H1 (cell line): Measurements from ENCODE around the gene GALNT2.

Experiments
- BCL11A ChIP-seq, 2 experiments: IDR thresholded peaks; one replicate each; pipeline ENCODE4 v1.6.1; 2011; ENCODE audit warnings: low read depth in 2 of 2, low read length in 2 of 2, mild to moderate bottlenecking in 2 of 2
- CBX8 ChIP-seq: fragments of 300-800, 300-1000 bp; sonication (generic); IDR thresholded peaks from 2 replicates; pipeline ENCODE4 v1.7.1; 2016; ENCODE audit warnings: low read depth, low read length, borderline replicate concordance
- CHD2 ChIP-seq: IDR thresholded peaks from 2 replicates; pipeline ENCODE4 v1.6.1; 2012; ENCODE audit warnings: low read length, improper control_type of control experiment
- EGR1 ChIP-seq: IDR thresholded peaks from 2 replicates; pipeline ENCODE4 v1.6.1; 2011; ENCODE audit warnings: low read depth, low read length, borderline replicate concordance
- EZH2 ChIP-seq: fragments of 200-600 bp; sonication (generic); IDR thresholded peaks from 2 replicates; pipeline ENCODE4 v1.7.1; 2012; ENCODE audit warnings: low read depth, mild to moderate bottlenecking, moderate library complexity, low read length, inconsistent platforms; ENCODE audit not compliant: severe bottlenecking
- POLR2A ChIP-seq, 2 experiments: IDR thresholded peaks; 1 replicate in 1 of 2; 2 replicates in 1 of 2; pipeline ENCODE4 v1.6.1; 2011; ENCODE audit warnings: low read depth in 2 of 2, low read length in 2 of 2, mild to moderate bottlenecking in 2 of 2; ENCODE audit errors: control extremely low read depth in 1 of 2
- POLR2AphosphoS5 ChIP-seq: IDR thresholded peaks from 2 replicates; pipeline ENCODE4 v1.6.1; 2011; ENCODE audit warnings: low read depth, low read length
- TF ChIP-seq, protein P1 (sequence below), 3 experiments: IDR thresholded peaks; 1 replicate in 2 of 3; 2 replicates in 1 of 3; pipeline versions ENCODE4 v1.5.1 to v1.6.1; 2011; ENCODE audit warnings: low read length in 3 of 3, mild to moderate bottlenecking in 3 of 3, inconsistent platforms in 2 of 3, low read depth in 1 of 3, moderate library complexity in 1 of 3; ENCODE audit not compliant: insufficient read depth in 1 of 3; ENCODE audit errors: control extremely low read depth in 1 of 3
- TF ChIP-seq, protein P2 (sequence below): IDR thresholded peaks from 2 replicates; pipeline ENCODE4 v1.6.1; 2012; ENCODE audit warnings: inconsistent platforms

DNA sequence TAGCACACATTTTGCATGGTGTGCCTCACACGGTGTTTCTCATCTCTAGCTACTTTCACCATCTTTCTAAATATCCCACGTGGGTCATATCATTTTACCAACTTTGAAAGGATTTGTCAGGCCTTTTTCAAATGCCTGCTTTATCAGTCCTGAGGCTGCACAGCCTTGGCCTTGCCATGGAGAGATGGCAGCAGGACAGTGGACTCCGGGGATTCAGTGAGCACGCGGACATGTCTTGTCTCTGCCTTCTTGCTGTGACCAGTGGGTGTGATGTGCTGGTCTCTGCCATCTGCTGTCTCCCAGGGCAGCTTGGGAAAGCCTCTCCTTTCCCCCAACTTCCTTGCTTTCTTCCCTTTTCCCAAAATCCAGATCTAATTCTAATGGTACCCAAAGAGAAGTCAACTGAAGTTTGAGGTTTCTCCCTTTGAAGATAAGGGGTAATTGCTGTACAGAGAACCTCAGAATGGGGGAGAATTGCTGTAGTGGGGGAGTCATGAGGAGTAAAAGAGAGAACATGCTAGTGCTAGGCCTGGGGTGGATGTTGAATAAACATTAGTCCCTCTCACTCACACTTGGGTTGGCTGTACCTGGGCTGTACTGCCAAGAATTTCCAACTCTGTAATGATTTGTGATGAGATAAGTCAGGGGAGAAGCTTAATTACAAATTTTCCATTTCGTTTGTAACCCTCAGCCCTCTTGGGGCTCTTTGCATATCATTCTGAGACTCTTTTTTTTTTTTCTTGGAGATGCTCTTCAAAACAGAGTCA is 99.5 kb downstream of the GALNT2 start:
- TF ChIP-seq, protein P1, sequence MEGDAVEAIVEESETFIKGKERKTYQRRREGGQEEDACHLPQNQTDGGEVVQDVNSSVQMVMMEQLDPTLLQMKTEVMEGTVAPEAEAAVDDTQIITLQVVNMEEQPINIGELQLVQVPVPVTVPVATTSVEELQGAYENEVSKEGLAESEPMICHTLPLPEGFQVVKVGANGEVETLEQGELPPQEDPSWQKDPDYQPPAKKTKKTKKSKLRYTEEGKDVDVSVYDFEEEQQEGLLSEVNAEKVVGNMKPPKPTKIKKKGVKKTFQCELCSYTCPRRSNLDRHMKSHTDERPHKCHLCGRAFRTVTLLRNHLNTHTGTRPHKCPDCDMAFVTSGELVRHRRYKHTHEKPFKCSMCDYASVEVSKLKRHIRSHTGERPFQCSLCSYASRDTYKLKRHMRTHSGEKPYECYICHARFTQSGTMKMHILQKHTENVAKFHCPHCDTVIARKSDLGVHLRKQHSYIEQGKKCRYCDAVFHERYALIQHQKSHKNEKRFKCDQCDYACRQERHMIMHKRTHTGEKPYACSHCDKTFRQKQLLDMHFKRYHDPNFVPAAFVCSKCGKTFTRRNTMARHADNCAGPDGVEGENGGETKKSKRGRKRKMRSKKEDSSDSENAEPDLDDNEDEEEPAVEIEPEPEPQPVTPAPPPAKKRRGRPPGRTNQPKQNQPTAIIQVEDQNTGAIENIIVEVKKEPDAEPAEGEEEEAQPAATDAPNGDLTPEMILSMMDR (IDR thresholded peaks at IDR 0.05; ENCODE audit: control extremely low read depth in 1 of 3, insufficient read depth in 1 of 3, low read depth in 1 of 3, low read length in 3 of 3): no peak
- TF ChIP-seq CBX8: no peak
- no peak for TF ChIP-seq POLR2A (IDR thresholded peaks at IDR 0.05; ENCODE audit: control extremely low read depth in 1 of 2, low read depth in 2 of 2, low read length in 2 of 2)
- TF ChIP-seq POLR2AphosphoS5: no peak
- no peak for TF ChIP-seq EGR1
- TF ChIP-seq, protein P2, sequence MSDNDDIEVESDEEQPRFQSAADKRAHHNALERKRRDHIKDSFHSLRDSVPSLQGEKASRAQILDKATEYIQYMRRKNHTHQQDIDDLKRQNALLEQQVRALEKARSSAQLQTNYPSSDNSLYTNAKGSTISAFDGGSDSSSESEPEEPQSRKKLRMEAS: no peak
- TF ChIP-seq EZH2: no peak
- TF ChIP-seq BCL11A (IDR thresholded peaks at IDR 0.05; ENCODE audit: low read depth in 2 of 2, low read length in 2 of 2): no peak
- TF ChIP-seq CHD2: no peak
